ENCODE data around the gene MIER1.

MIER1 gene

DNA sequence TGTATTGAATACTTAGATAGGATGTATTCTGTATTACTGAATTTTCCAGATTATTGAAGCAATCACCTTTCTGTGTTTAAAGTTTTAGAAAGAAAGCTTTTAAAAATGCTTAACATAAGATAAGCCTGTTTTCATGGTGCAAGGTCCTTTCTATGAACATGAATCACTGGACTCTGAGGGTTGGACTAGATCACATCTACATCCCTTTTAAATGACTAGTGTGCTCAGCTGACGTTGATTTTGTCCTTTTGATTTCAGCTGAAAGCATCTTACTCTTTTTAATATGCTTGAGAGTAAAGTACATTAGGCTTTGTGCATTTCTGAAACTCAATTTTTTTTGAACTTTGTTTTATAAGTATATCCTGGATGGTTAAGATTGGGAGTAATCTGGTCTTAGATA lies 16.2 kb downstream of the MIER1 start:
- no peak overlapping the region for H2AFZ ChIP-seq (ENCODE audit: low read depth, low read length)
- peaks cover 8% of the 10 kb centered on the region; the same call in 1 of the 2 replicates for H3K4me1 ChIP-seq (ENCODE audit: insufficient read depth, low read length)
- H3K79me2 ChIP-seq (ENCODE audit: insufficient read depth, low read length): peaks cover 98% of the 10 kb centered on the region
- H4K20me1 ChIP-seq (ENCODE audit: insufficient read depth, low read length): peaks cover 60% of the 10 kb centered on the region
- no peaks in the 10 kb centered on the region for H3K27me3 ChIP-seq (ENCODE audit: insufficient read depth, low read length, poor library complexity)
- TF ChIP-seq, protein P1, sequence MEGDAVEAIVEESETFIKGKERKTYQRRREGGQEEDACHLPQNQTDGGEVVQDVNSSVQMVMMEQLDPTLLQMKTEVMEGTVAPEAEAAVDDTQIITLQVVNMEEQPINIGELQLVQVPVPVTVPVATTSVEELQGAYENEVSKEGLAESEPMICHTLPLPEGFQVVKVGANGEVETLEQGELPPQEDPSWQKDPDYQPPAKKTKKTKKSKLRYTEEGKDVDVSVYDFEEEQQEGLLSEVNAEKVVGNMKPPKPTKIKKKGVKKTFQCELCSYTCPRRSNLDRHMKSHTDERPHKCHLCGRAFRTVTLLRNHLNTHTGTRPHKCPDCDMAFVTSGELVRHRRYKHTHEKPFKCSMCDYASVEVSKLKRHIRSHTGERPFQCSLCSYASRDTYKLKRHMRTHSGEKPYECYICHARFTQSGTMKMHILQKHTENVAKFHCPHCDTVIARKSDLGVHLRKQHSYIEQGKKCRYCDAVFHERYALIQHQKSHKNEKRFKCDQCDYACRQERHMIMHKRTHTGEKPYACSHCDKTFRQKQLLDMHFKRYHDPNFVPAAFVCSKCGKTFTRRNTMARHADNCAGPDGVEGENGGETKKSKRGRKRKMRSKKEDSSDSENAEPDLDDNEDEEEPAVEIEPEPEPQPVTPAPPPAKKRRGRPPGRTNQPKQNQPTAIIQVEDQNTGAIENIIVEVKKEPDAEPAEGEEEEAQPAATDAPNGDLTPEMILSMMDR (IDR thresholded peaks at IDR 0.05; ENCODE audit: borderline replicate concordance, extremely low read depth, low read length, poor library complexity, severe bottlenecking): no peak
- TF ChIP-seq EZH2 (IDR thresholded peaks at IDR 0.05; ENCODE audit: borderline replicate concordance, low read depth, low read length, severe bottlenecking): no peak
- no peaks in the 10 kb centered on the region for H3K9me3 ChIP-seq (ENCODE audit: insufficient read depth, low read length, severe bottlenecking)
- H3K4me2 ChIP-seq (ENCODE audit: insufficient read depth, low read length): no peak overlapping the region
- ATAC-seq (ENCODE audit: insufficient read depth, low read depth) (no peak), DNase-seq (no peak)
- no peak overlapping the region for H3K4me3 ChIP-seq (ENCODE audit: low read depth in 1 of 2, low read length in 2 of 2)
- H3K27ac ChIP-seq (ENCODE audit: low read length): no peak overlapping the region
- peaks cover 45% of the 10 kb centered on the region for H3K36me3 ChIP-seq (ENCODE audit: insufficient read depth, low read length)
- H3K9ac ChIP-seq (ENCODE audit: low read depth, low read length): no peak overlapping the region

DNA sequence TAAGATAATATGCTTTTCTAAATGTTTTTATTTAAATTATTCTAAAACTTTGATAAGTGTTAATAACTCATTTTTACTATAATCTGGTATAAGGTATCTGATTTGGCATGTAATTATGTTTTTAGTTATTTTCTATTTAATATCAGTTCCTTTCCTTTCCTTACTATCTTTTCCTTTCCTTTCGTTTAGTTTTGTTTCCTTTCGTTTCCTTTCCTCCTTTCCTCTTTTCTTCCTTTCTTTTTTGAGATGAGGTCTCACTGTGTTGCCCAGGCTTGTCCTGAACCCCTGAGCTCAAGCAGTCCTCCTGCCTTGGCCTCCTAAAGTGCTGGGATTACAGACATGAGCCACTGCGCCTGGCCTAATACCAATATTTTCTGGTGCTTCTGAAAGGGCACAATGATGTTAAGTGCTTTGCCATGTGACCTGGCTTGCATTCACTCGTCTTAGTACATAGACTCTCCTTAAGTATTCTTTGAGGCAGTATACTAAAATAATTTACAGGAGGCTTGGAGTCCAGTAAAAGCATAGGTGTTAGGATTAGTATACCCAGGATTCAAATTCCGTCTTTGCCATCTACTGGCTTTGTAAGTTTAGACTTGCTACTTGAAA lies 18.7 kb downstream of the MIER1 start:
- no peaks in the 10 kb centered on the region for H3K9me3 ChIP-seq (ENCODE audit: insufficient read depth, low read length, severe bottlenecking)
- no peak overlapping the region for H3K27ac ChIP-seq (ENCODE audit: low read length)
- TF ChIP-seq, protein P1 (IDR thresholded peaks at IDR 0.05; ENCODE audit: borderline replicate concordance, extremely low read depth, low read length, poor library complexity, severe bottlenecking): no peak
- TF ChIP-seq EZH2 (IDR thresholded peaks at IDR 0.05; ENCODE audit: borderline replicate concordance, low read depth, low read length, severe bottlenecking): no peak
- H3K27me3 ChIP-seq (ENCODE audit: insufficient read depth, low read length, poor library complexity): no peaks in the 10 kb centered on the region
- no peak overlapping the region for H3K4me3 ChIP-seq (ENCODE audit: low read depth in 1 of 2, low read length in 2 of 2)
- no peaks in the 10 kb centered on the region; the same call in 1 of the 2 replicates for H3K4me1 ChIP-seq (ENCODE audit: insufficient read depth, low read length)
- no peak overlapping the region for H3K4me2 ChIP-seq (ENCODE audit: insufficient read depth, low read length)
- H2AFZ ChIP-seq (ENCODE audit: low read depth, low read length): no peak overlapping the region
- no peak overlapping the region for H3K9ac ChIP-seq (ENCODE audit: low read depth, low read length)
- peaks cover 45% of the 10 kb centered on the region; the same call in 1 of the 2 replicates for H4K20me1 ChIP-seq (ENCODE audit: insufficient read depth, low read length)
- peaks cover 69% of the 10 kb centered on the region for H3K36me3 ChIP-seq (ENCODE audit: insufficient read depth, low read length)
- H3K79me2 ChIP-seq (ENCODE audit: insufficient read depth, low read length): peaks cover 97% of the 10 kb centered on the region
- DNase-seq (no peak), ATAC-seq (ENCODE audit: insufficient read depth, low read depth) (no peak)

DNA sequence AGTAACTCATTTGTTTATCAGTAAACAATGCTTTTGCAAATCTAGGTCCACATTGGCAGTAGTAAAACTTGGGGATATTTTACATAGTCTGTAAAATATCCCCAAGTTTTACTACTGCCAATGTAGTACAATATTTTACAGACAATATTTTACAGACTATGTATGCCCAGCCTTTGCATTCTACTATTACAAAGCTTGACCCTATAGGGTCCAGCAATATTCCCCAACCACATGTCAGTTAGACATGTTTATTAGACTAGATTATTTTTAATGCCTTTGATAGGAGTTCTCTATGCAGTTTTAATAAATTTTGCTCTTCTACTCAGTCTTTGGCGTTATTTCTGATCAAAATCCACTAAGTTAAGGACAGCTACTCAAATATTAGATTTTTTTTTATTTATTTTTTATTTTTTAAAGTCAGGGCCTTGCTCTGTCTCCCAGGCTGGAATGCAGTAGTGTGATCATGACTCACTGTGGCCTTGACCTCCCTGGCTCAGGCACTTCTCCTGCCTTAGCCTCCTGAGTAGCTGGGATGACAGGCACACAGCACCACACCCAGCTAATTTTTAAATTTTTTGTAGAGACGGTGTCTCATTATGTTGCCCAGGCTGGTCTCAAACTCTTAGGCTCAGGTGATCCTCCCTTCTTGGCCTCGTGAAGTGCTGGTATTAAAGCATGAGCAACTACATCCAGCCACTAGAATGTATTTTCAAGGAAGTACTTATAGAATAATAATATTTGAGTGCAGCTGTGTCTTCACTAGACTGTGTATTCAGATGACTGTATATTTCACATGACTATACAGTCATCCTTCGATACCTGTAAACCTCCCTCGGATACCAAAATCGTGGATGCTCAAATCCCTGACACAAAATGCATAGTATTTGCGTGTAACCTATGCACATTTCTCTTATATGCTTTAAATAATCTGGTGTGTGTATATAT lies 19.8 kb downstream of the MIER1 start:
- Histone ChIP-seq H2AFZ (ENCODE audit: low read depth, low read length) (no peak overlapping the region), H3K36me3 (ENCODE audit: insufficient read depth, low read length) (peaks cover 81% of the 10 kb centered on the region), H3K79me2 (ENCODE audit: insufficient read depth, low read length) (peaks cover 93% of the 10 kb centered on the region), H3K9me3 (ENCODE audit: insufficient read depth, low read length, severe bottlenecking) (no peaks in the 10 kb centered on the region), H3K27me3 (ENCODE audit: insufficient read depth, low read length, poor library complexity) (no peaks in the 10 kb centered on the region), H3K4me2 (ENCODE audit: insufficient read depth, low read length) (no peak overlapping the region), H3K9ac (ENCODE audit: low read depth, low read length) (no peak overlapping the region), H3K4me3 (ENCODE audit: low read depth in 1 of 2, low read length in 2 of 2) (no peak overlapping the region), H3K27ac (ENCODE audit: low read length) (no peak overlapping the region), H3K4me1 (ENCODE audit: insufficient read depth, low read length) (no peaks in the 10 kb centered on the region), H4K20me1 (ENCODE audit: insufficient read depth, low read length) (peaks cover 37% of the 10 kb centered on the region; the same call in 1 of the 2 replicates)
- no peak for ATAC-seq (ENCODE audit: insufficient read depth, low read depth)
- DNase-seq: no peak
- TF ChIP-seq, protein P1 (IDR thresholded peaks at IDR 0.05; ENCODE audit: borderline replicate concordance, extremely low read depth, low read length, poor library complexity, severe bottlenecking): no peak
- no peak for TF ChIP-seq EZH2 (IDR thresholded peaks at IDR 0.05; ENCODE audit: borderline replicate concordance, low read depth, low read length, severe bottlenecking)

All from DND-41 (cell line).